Measurements from ENCODE around the gene PI16.

Gene PI16

DNA sequence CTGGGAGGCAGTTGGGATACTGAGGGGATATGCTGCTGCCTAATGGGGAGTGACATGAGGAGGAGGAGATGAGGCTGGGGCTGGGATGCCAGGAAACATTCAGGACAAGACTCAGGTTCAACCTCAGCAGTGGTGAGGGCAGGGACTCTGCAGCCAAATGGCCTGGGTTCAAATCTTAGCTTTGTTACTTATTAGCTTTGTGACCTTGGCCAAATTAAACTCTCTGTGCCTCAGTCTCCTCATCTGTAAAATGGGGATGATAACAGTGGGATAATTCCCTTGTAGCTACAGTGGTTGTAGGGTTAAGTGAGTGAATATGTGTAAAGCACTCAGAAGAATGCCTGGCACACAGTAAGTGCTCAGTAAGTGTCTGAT lies 1.9 kb downstream of the PI16 start:
- H3K4me3 Mint-ChIP-seq, result no peak overlapping the region
- no peak overlapping the region for H3K27ac Mint-ChIP-seq
- H3K4me1 Mint-ChIP-seq, result peaks cover 13% of the 10 kb centered on the region
- TF ChIP-seq, protein P1, sequence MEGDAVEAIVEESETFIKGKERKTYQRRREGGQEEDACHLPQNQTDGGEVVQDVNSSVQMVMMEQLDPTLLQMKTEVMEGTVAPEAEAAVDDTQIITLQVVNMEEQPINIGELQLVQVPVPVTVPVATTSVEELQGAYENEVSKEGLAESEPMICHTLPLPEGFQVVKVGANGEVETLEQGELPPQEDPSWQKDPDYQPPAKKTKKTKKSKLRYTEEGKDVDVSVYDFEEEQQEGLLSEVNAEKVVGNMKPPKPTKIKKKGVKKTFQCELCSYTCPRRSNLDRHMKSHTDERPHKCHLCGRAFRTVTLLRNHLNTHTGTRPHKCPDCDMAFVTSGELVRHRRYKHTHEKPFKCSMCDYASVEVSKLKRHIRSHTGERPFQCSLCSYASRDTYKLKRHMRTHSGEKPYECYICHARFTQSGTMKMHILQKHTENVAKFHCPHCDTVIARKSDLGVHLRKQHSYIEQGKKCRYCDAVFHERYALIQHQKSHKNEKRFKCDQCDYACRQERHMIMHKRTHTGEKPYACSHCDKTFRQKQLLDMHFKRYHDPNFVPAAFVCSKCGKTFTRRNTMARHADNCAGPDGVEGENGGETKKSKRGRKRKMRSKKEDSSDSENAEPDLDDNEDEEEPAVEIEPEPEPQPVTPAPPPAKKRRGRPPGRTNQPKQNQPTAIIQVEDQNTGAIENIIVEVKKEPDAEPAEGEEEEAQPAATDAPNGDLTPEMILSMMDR (IDR thresholded peaks at IDR 0.05; ENCODE audit: unreplicated experiment in 3 of 3), result no peak
- H3K9me3 Mint-ChIP-seq, result no peaks in the 10 kb centered on the region
- H3K27me3 Mint-ChIP-seq (ENCODE audit: low read depth), result peaks cover 13% of the 10 kb centered on the region
- H3K36me3 Mint-ChIP-seq (ENCODE audit: low read depth), result no peaks in the 10 kb centered on the region

DNA sequence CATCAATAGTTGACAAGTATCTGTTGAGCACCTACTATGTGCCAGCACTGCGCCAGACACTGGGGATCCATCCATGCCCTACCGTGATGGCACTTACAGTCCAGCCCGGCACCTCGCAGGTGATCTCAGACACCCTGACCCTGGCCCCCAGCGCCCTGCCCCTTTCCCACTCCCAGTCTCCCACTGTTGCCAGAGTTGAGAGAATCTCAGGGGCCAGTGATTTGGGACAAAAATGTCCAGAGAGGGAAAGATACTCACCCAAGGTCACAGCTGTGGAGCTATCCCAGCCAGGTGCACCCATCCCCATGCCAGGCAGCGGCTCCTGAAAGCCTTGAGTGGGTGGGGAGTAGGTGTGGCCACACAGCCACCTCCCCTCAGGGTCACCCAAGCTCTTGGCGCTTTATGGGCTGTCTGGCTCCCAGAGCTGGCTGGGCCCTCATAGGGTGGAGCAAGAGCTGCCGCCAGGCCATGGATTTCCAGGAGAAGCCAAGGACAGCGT lies 3.3 kb downstream of the PI16 start:
- no peaks in the 10 kb centered on the region for H3K36me3 Mint-ChIP-seq (ENCODE audit: low read depth)
- no peak overlapping the region for H3K27ac Mint-ChIP-seq
- H3K27me3 Mint-ChIP-seq (ENCODE audit: low read depth), result peaks cover 16% of the 10 kb centered on the region
- no peak overlapping the region for H3K4me3 Mint-ChIP-seq
- TF ChIP-seq, protein P1 (IDR thresholded peaks at IDR 0.05; ENCODE audit: unreplicated experiment in 3 of 3), result no peak
- peaks cover 14% of the 10 kb centered on the region for H3K4me1 Mint-ChIP-seq
- no peaks in the 10 kb centered on the region for H3K9me3 Mint-ChIP-seq

DNA sequence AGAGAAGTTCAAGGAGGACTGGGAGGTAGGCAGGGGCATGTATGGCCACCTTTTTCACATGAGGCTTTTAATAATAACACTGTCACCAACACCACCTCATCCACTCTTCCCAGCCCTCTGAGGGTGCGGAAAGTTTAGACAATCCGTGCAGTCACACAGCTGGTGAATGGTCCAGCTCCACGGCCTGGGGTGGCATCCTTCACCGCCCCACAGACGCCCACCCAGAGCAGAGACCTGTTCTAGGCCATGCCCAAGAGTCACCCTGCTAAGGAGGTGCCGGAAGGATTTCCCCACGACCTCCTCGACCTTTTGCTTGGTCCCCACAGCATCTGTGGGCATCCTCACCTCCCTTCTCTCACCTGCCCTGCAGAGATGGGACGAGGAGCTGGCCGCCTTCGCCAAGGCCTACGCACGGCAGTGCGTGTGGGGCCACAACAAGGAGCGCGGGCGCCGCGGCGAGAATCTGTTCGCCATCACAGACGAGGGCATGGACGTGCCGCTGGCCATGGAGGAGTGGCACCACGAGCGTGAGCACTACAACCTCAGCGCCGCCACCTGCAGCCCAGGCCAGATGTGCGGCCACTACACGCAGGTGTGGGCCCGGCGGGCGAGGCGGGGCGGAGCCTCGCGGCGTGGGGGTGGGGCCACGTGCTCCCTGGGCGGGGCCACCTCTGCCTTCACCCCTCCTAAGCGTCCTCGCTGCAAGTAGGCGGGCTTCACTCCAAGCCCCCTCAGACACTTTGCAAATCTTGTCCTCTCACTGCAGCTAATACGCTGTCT lies 4.4 kb downstream of the PI16 start:
- Mint-ChIP-seq H3K4me1 (peaks cover 18% of the 10 kb centered on the region), H3K4me3 (no peak overlapping the region), H3K36me3 (ENCODE audit: low read depth) (no peaks in the 10 kb centered on the region), H3K27ac (no peak overlapping the region), H3K27me3 (ENCODE audit: low read depth) (peaks cover 23% of the 10 kb centered on the region), H3K9me3 (no peaks in the 10 kb centered on the region)
- TF ChIP-seq, protein P1 (IDR thresholded peaks at IDR 0.05; ENCODE audit: unreplicated experiment in 3 of 3), result no peak

DNA sequence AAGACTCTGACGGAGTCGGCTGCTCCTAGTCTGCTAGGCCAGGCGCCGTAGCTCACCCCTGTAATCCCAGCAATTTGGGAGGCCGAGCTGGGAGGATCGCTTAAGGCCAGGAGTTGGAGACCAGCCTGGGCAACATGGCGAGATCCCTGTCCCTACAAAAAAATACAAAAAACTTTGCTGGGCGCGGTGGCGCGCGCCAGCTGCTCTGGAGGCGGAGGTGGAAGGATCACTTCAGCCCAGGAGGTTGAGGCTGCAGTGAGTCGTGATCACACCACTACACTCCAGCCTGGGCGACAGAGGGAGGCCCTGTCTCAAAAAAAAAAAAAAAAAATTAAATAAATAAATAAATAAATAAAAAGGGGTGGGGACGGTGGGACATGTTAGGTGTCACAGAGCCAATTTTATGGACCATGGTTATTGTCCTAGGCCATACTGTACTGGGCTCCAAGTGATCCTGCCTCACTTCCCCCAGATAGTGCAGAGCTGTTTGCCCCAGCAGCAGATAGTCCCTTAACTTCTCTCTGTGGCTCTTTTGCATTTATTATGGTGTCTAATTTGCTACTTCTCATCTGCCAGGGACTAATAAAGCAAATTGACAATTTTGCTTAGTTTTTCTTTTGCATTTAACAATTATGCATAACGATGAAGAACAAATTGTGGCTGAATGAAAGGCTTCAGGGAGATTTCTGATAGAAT lies 5.2 kb downstream of the PI16 start:
- peak overlapping the region in 2 of 3 experiments; percentile 20 to 36 for H3K27ac Mint-ChIP-seq

DNA sequence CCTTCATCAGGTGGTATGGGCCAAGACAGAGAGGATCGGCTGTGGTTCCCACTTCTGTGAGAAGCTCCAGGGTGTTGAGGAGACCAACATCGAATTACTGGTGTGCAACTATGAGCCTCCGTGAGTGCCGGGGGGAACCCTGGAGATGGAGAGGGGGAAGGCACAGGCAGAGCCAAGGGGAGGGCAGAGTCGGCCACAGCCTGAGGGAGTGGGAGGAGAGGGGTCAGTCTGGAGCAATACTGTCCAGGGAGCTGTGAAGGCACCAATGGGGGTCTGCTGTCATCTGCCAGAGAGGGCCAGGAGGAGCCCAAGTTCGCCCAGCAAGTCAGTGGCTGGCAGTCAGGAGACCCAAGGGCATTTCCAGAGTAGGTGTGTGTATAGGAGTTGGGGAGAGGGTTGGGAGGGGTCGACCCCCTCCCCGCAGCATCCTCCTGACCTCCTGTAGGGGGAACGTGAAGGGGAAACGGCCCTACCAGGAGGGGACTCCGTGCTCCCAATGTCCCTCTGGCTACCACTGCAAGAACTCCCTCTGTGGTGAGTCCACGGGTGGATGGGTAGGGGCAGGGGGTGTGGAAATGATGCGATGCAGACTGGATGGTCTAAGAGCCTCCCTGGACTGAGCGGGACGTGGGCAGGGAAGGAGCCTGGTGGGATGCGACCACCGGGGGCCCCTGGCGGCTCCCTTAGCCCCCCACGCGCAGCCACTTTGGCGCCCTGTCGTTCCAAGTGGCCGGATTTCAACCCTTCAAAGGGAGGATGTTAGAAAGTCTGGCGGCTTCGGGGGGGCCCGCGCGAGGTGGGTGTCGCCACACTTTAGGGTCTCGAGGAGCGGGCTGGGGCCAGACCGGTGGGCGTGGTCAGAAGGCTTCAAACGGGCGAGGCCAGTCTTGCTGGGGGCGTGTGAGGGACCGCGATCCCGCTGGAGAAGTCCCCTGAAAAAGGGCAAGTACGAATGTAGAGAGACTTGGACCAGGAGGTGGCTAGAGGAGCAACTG lies 7.2 kb downstream of the PI16 start:
- no peak overlapping the region for H3K27ac Mint-ChIP-seq
- no peak overlapping the region for H3K4me3 Mint-ChIP-seq
- TF ChIP-seq, protein P1 (IDR thresholded peaks at IDR 0.05; ENCODE audit: unreplicated experiment in 3 of 3), result no peak
- peaks cover 6% of the 10 kb centered on the region for H3K36me3 Mint-ChIP-seq (ENCODE audit: low read depth)
- peaks cover 17% of the 10 kb centered on the region for H3K27me3 Mint-ChIP-seq (ENCODE audit: low read depth)
- H3K9me3 Mint-ChIP-seq, result no peaks in the 10 kb centered on the region
- peaks cover 11% of the 10 kb centered on the region for H3K4me1 Mint-ChIP-seq

More for the DNA sequence above, 5.2 kb downstream of the PI16 start:
- Mint-ChIP-seq H3K27me3 (ENCODE audit: low read depth) (peaks cover 23% of the 10 kb centered on the region), H3K36me3 (ENCODE audit: low read depth) (no peaks in the 10 kb centered on the region), H3K9me3 (no peaks in the 10 kb centered on the region), H3K4me1 (peaks cover 18% of the 10 kb centered on the region), H3K4me3 (no peak overlapping the region)
- TF ChIP-seq, protein P1 (IDR thresholded peaks at IDR 0.05; ENCODE audit: unreplicated experiment in 3 of 3), result no peak
